Measurements from ENCODE around the gene EGFR. TPM values are rescaled to one million over a fixed set of nuclear protein-coding genes. Genes with fewer than 3 reads are reported as not detected.

The EGFR gene
- total and polyA plus RNA-seq, 9 donors: 13.0 to 54.6 (median 41.7) TPM

DNA sequence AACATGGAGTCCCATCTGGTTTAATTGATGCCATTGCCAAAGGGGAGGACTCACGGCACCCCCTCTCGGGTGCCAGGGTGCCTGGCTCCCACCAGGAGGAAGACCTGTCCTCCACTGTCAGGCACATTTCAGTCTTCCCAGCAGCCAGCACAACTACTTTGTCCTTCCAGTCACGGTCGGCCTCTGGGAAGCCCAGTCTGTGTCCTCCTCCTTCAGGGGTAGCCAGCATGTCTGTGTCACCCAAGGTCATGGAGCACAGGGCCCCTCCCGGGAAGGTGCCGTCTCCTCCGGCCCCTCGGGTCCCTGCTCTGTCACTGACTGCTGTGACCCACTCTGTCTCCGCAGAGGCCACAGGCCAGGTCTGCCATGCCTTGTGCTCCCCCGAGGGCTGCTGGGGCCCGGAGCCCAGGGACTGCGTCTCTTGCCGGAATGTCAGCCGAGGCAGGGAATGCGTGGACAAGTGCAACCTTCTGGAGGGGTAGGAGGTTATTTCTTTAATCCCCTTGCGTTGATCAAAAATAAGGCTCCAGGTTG lies 142.4 kb downstream of the EGFR start:
- H3K36me3 ChIP-seq: no peaks in the 10 kb centered on the region
- WGBS, 3 donors: 95 to 99% (median 96%) methylated on average over 15 to 16 of the region's 16 CpGs

DNA sequence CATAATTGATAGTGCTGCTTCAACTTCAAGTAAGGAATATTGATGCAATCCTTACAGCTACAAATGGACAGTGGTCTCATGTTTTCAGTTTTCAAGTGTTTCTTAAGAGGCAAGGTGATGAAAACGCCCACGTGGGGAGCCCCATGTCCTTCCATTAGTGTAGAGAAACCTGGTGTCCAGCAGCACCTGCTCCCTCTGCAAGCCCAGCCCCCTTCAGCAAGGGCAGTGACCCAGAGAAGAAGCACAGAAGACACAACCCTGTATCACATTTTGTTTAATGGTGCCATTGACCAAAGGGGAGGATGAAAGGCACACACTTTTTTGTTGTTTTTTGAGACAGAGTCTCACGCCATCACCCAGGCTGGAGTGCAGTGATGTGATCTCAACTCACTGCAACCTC lies 143.7 kb downstream of the EGFR start:
- no peaks in the 10 kb centered on the region for H3K27me3 ChIP-seq
- TF ChIP-seq POLR2A (IDR thresholded peaks at IDR 0.05) (no peak), EP300 (IDR thresholded peaks at IDR 0.05) (no peak)
- TF ChIP-seq, protein P1, sequence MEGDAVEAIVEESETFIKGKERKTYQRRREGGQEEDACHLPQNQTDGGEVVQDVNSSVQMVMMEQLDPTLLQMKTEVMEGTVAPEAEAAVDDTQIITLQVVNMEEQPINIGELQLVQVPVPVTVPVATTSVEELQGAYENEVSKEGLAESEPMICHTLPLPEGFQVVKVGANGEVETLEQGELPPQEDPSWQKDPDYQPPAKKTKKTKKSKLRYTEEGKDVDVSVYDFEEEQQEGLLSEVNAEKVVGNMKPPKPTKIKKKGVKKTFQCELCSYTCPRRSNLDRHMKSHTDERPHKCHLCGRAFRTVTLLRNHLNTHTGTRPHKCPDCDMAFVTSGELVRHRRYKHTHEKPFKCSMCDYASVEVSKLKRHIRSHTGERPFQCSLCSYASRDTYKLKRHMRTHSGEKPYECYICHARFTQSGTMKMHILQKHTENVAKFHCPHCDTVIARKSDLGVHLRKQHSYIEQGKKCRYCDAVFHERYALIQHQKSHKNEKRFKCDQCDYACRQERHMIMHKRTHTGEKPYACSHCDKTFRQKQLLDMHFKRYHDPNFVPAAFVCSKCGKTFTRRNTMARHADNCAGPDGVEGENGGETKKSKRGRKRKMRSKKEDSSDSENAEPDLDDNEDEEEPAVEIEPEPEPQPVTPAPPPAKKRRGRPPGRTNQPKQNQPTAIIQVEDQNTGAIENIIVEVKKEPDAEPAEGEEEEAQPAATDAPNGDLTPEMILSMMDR (IDR thresholded peaks at IDR 0.05): no peak
- H3K27ac ChIP-seq: no peak overlapping the region
- H3K4me3 ChIP-seq: no peak overlapping the region
- H3K4me1 ChIP-seq (ENCODE audit: insufficient read depth): peaks cover 4% of the 10 kb centered on the region
- no peaks in the 10 kb centered on the region for H3K9me3 ChIP-seq
- DNase-seq: no peak
- WGBS, 3 donors: 91 to 94% (median 94%) methylated on average over 3 of the region's 3 CpGs
- intact Hi-C loops (cut with DNase I): no loop called here
- H3K36me3 ChIP-seq: no peaks in the 10 kb centered on the region

More for the DNA sequence above, 142.4 kb downstream of the EGFR start:
- no peaks in the 10 kb centered on the region for H3K27me3 ChIP-seq
- intact Hi-C loops (cut with DNase I): no loop called here
- H3K9me3 ChIP-seq: no peaks in the 10 kb centered on the region
- H3K27ac ChIP-seq: no peak overlapping the region
- DNase-seq: no peak
- no peak overlapping the region for H3K4me3 ChIP-seq
- H3K4me1 ChIP-seq (ENCODE audit: insufficient read depth): peaks cover 4% of the 10 kb centered on the region
- TF ChIP-seq EP300 (IDR thresholded peaks at IDR 0.05): no peak
- TF ChIP-seq, protein P1 (IDR thresholded peaks at IDR 0.05): no peak
- TF ChIP-seq POLR2A (IDR thresholded peaks at IDR 0.05): no peak

DNA sequence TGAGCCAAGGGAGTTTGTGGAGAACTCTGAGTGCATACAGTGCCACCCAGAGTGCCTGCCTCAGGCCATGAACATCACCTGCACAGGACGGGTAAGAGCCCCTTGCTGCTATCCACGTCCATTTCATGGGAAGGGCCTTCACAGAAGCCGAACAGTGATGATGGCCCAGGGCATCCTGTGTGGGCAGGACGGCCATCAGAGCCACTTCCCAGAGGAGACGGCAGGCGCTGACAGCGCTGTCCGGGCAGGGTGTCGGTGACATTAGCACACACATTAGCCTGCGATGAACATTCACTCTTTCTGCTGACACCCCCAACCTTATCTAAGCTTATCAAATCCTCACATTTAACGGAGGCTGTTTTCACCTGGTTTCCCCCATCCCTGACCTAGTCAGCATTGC lies 144.9 kb downstream of the EGFR start:
- Histone ChIP-seq H3K9me3 (no peaks in the 10 kb centered on the region), H3K4me3 (no peak overlapping the region), H3K36me3 (no peaks in the 10 kb centered on the region), H3K27me3 (no peaks in the 10 kb centered on the region), H3K27ac (no peak overlapping the region), H3K4me1 (ENCODE audit: insufficient read depth) (no peaks in the 10 kb centered on the region)
- DNase-seq: no peak
- intact Hi-C loops (cut with DNase I): no loop called here
- TF ChIP-seq, protein P1 (IDR thresholded peaks at IDR 0.05): no peak
- TF ChIP-seq POLR2A (IDR thresholded peaks at IDR 0.05) (no peak), EP300 (IDR thresholded peaks at IDR 0.05) (no peak)
- WGBS, 3 donors: 94 to 96% (median 96%) methylated on average over 11 of the region's 11 CpGs

DNA sequence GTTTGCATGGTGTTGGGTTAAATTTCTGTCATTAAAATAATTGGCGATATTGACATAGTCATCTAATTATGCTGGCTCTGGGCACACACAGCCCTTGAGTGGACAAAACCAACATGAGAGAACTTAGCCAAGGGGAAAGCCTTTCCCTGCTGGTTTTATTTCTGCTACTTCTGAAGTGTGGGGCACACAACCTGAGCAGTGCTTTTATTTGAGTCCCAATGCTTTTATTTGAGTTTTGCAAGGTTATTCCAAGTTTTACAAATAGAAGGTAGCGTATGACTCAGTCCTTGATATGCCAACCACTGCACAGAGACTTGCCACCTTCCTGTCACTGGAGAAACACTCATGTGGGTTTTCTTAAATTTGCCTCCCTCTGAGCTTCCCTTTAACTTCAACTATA lies 145.7 kb downstream of the EGFR start:
- H3K4me3 ChIP-seq: no peak overlapping the region
- H3K27me3 ChIP-seq: no peaks in the 10 kb centered on the region
- DNase-seq: no peak
- WGBS, 3 donors: 94 to 97% (median 94%) methylated on average over 2 of the region's 2 CpGs
- H3K4me1 ChIP-seq (ENCODE audit: insufficient read depth): no peaks in the 10 kb centered on the region
- H3K9me3 ChIP-seq: no peaks in the 10 kb centered on the region
- intact Hi-C loops (cut with DNase I): no loop called here
- no peaks in the 10 kb centered on the region for H3K36me3 ChIP-seq
- TF ChIP-seq POLR2A (IDR thresholded peaks at IDR 0.05): no peak
- TF ChIP-seq EP300 (IDR thresholded peaks at IDR 0.05): no peak
- TF ChIP-seq, protein P1 (IDR thresholded peaks at IDR 0.05): no peak
- no peak overlapping the region for H3K27ac ChIP-seq
